ENCODE data around the gene SCG2.

GRCh38 chr2:223625652-223626051 is 23.5 kb upstream of the SCG2 start:
- TF ChIP-seq EZH2 (IDR thresholded peaks at IDR 0.05; ENCODE audit: insufficient read depth, poor library complexity, severe bottlenecking) (no peak), EZH2phosphoT487 (IDR thresholded peaks at IDR 0.05; ENCODE audit: insufficient read depth, low read depth) (no peak)

Data from GM23248 (cell line).